HepG2 (cell line): ENCODE measurements around the gene ECD. TPM values are rescaled to one million over a fixed set of nuclear protein-coding genes. Genes with fewer than 3 reads are reported as not detected.
A peak's percentile ranks its signal among the peaks of the same experiment; 100 is the strongest.

Source experiments
- ATAC-seq: fragments of 200-7000 bp; cut with Tn5 transposase; 3 replicates; pipeline ENCODE4 v1.9.1; 2020; ENCODE audit warnings: mild to moderate bottlenecking, moderate library complexity
- BruUV-seq: library from RNA; stranded (reverse); fragments of 400-500 nt; replicated peaks from 2 replicates; lab custom pipeline; 2021; lab: Mats Ljungman, UMichigan
- CTCF ChIA-PET: fragments of 300-600 bp; formaldehyde crosslinking; extraction: SDS; loops from one replicate; lab custom pipeline; 2021; ENCODE audit warnings: low total read pairs, inconsistent platforms, low intra/inter-chr PET ratio; lab: Yijun Ruan, JAX
- POLR2A ChIA-PET: fragments of 350-600 bp; sonication (Branson Sonifier 250); formaldehyde crosslinking; loops from one replicate; lab custom pipeline; 2020; ENCODE audit warnings: antibody characterized with exemption, inconsistent platforms; lab: Yijun Ruan, JAX
- DNase-seq: peaks from one replicate; pipeline ENCODE4 v3.0.0-alpha.2; 2015; ENCODE audit warnings: low spot score
- FAIRE-seq: peaks from 3 replicates; lab custom pipeline; 2011; peaks lifted over from hg19 to GRCh38; lab: Jason Lieb, UNC
- H2AFZ ChIP-seq: one replicate; pipeline ENCODE4 v1.6.1; 2011; ENCODE audit warnings: low read length, inconsistent platforms
- H3K27ac ChIP-seq: fragments of 300-600 bp; 3 replicates; pipeline ENCODE4 v1.8.0; 2011; ENCODE audit warnings: mixed run types, mild to moderate bottlenecking, mixed read lengths, low read length, inconsistent platforms; ENCODE audit not compliant: insufficient read depth; ENCODE audit errors: extremely low read length
- H3K27me3 ChIP-seq, 2 experiments: fragments of 200-600 bp in 1 of 2; 2 replicates in 1 of 2; 3 replicates in 1 of 2; pipeline versions ENCODE4 v1.6.0 to v1.8.0; 2011; ENCODE audit warnings: low read length in 2 of 2, mild to moderate bottlenecking in 2 of 2, moderate library complexity in 2 of 2, inconsistent platforms in 1 of 2; ENCODE audit not compliant: insufficient read depth in 2 of 2, control insufficient read depth in 1 of 2
- H3K36me3 ChIP-seq, 2 experiments: fragments of 200-600 bp in 1 of 2; replicated peaks in 1 of 2; 2 replicates in 1 of 2; 3 replicates in 1 of 2; pipeline versions ENCODE4 v1.5.1 to v1.8.0; 2011; ENCODE audit warnings: low read length in 2 of 2, inconsistent platforms in 1 of 2; ENCODE audit not compliant: insufficient read depth in 2 of 2, control insufficient read depth in 1 of 2
- H3K4me1 ChIP-seq: 2 replicates; pipeline ENCODE4 v1.5.1; 2012; ENCODE audit warnings: low read length, inconsistent platforms; ENCODE audit not compliant: insufficient read depth
- H3K4me2 ChIP-seq: 2 replicates; pipeline ENCODE4 v1.6.0; 2011; ENCODE audit warnings: low read depth, low read length, inconsistent platforms
- H3K4me3 ChIP-seq, 3 experiments: fragments of 200-600 bp in 1 of 3; sonication (generic), shearing (Covaris generic) in 1 of 3; replicated peaks in 1 of 3; 2 replicates each; pipeline ENCODE4 v1.5.1; 2011 to 2016; ENCODE audit warnings: low read length in 3 of 3, inconsistent platforms in 2 of 3, low read depth in 2 of 3, mild to moderate bottlenecking in 2 of 3, control low read depth in 1 of 3, mixed read lengths in 1 of 3; ENCODE audit not compliant: insufficient read depth in 1 of 3
- H3K79me2 ChIP-seq: one replicate; pipeline ENCODE4 v1.6.1; 2011; ENCODE audit warnings: low read length, inconsistent platforms; ENCODE audit not compliant: insufficient read depth
- H3K9ac ChIP-seq: 2 replicates; pipeline ENCODE4 v1.6.0; 2011; ENCODE audit warnings: mild to moderate bottlenecking, low read depth, low read length, inconsistent platforms; ENCODE audit not compliant: insufficient read depth
- H3K9me3 ChIP-seq: 2 replicates; pipeline ENCODE4 v1.5.1; 2012; ENCODE audit warnings: mild to moderate bottlenecking, low read length
- H4K20me1 ChIP-seq: 2 replicates; pipeline ENCODE4 v1.6.0; 2011; ENCODE audit warnings: inconsistent platforms, mild to moderate bottlenecking, low read length, moderate library complexity; ENCODE audit not compliant: insufficient read depth
- ATF4 ChIP-seq, 2 experiments: fragments of 450-650 bp in 1 of 2; sonication (generic) in 1 of 2; formaldehyde crosslinking; IDR thresholded peaks; 2 replicates each; pipeline versions ENCODE4 v1.5.0 to v1.8.0; 2020 to 2022; ENCODE audit warnings: mild to moderate bottlenecking in 1 of 2, missing genetic modification reagents in 1 of 2
- FOSL2 ChIP-seq: sonication (generic); formaldehyde crosslinking; IDR thresholded peaks from 2 replicates; pipeline ENCODE4 v1.4.0; 2020; ENCODE audit warnings: missing genetic modification reagents
- MLX ChIP-seq: IDR thresholded peaks from 2 replicates; pipeline ENCODE4 v1.6.1; 2016
- POLR2AphosphoS5 ChIP-seq: IDR thresholded peaks from 2 replicates; pipeline ENCODE4 v1.6.1; 2012; ENCODE audit warnings: low read depth, low read length
- RBM39 ChIP-seq: fragments of 200-400 bp; formaldehyde crosslinking; IDR thresholded peaks from one replicate; pipeline ENCODE4 v1.6.1; 2018; ENCODE audit warnings: antibody characterized with exemption, mild to moderate bottlenecking, low read depth, low read length; ENCODE audit not compliant: poor library complexity, severe bottlenecking
- REST ChIP-seq, 2 experiments: IDR thresholded peaks; 2 replicates each; pipeline ENCODE4 v1.6.1; 2011 to 2012; ENCODE audit warnings: low read length in 2 of 2, borderline replicate concordance in 1 of 2, low read depth in 1 of 2, mild to moderate bottlenecking in 1 of 2, moderate library complexity in 1 of 2
- RFX5 ChIP-seq: IDR thresholded peaks from 2 replicates; pipeline ENCODE4 v1.6.1; 2011; ENCODE audit warnings: low read depth, low read length, improper control_type of control experiment
- ZBTB42 ChIP-seq: sonication (generic); formaldehyde crosslinking; IDR thresholded peaks from 2 replicates; pipeline ENCODE4 v1.5.0; 2020; ENCODE audit warnings: mild to moderate bottlenecking, missing genetic modification reagents
- ZKSCAN8 ChIP-seq: IDR thresholded peaks from 2 replicates; pipeline ENCODE4 v1.6.1; 2016; ENCODE audit warnings: borderline replicate concordance, missing genetic modification reagents, missing compliant biosample characterization
- ZNF280D ChIP-seq: sonication (generic); formaldehyde crosslinking; IDR thresholded peaks from 2 replicates; pipeline ENCODE4 v1.5.1; 2020; ENCODE audit warnings: mild to moderate bottlenecking, missing genetic modification reagents
- ZNF362 ChIP-seq: sonication (generic); formaldehyde crosslinking; IDR thresholded peaks from 2 replicates; pipeline ENCODE4 v1.4.0; 2020; ENCODE audit warnings: missing genetic modification reagents, mild to moderate bottlenecking, borderline replicate concordance
- ZNF513 ChIP-seq: sonication (generic); formaldehyde crosslinking; conservative IDR thresholded peaks from 2 replicates; pipeline ENCODE4 v1.5.0; 2020; ENCODE audit warnings: missing genetic modification reagents
- WGBS: methylation state at CpG from one replicate; pipeline ENCODE4 v1.1.6; 2017; ENCODE audit warnings: low lambda C conversion rate; 5-methylcytosine and 5-hydroxymethylcytosine counted together
- in situ Hi-C: cut with HindIII; loops from 2 replicates; pipeline ENCODE4 v1.10.0; 2017; ENCODE audit warnings: low pct_unique_long_range_greater_than_20kb; ENCODE audit not compliant: extremely low pct_ligation_motif_present
- intact Hi-C: fragments of 100-400 bp; cut with micrococcal nuclease; formaldehyde crosslinking; loops from one replicate; pipeline ENCODE4 v1.10.0; 2022; ENCODE audit not compliant: unreplicated experiment
- polyA plus RNA-seq, 8 experiments: library from polyadenylated mRNA; depleted of rRNA in 3 of 8; stranded (reverse) in 7 of 8; unstranded in 1 of 8; fragments of >200 nt; fragmentation: Illumina TruSeq in 4 of 8; extraction: Trizol in 4 of 8; gene quantifications; 2 replicates each; pipeline versions ENCODE4 v1.2.1 to v1.2.3, GENCODE V29; 2011 to 2016; ENCODE audit warnings: low read depth in 4 of 8, missing spikeins in 1 of 8, mixed read lengths in 1 of 8; ENCODE audit not compliant: insufficient read depth in 1 of 8
- total RNA-seq, 5 experiments: library from RNA; depleted of rRNA; stranded (reverse); fragments of >200 nt; fragmentation: Illumina TruSeq; extraction: Trizol; gene quantifications; 2 replicates each; pipeline ENCODE4 v1.2.3, GENCODE V29; 2016; ENCODE audit warnings: low read depth in 1 of 5

ECD gene
- total and polyA plus RNA-seq, 2 of the 13 experiments (the other 11 are each of a cell fraction or from before 2014, with no cell fraction given), result 21.5 to 27.6 TPM

GRCh38 chr10:73166972-73167371 is 836 bp downstream of the ECD start:
- Histone ChIP-seq H2AFZ (no peak overlapping the region), H3K79me2 (peaks cover 49% of the 10 kb centered on the region), H3K9me3 (no peaks in the 10 kb centered on the region), H3K4me3 (peak overlapping the region; percentile 80 to 89 (median 84); a peak in 5 of 6 replicates), H3K27me3 (no peaks in the 10 kb centered on the region; a peak in 1 of 5 replicates), H3K27ac (no peak overlapping the region), H4K20me1 (no peaks in the 10 kb centered on the region), H3K4me1 (peaks cover 20% of the 10 kb centered on the region), H3K4me2 (peak overlapping the region; percentile 63), H3K9ac (peak overlapping the region; percentile 93), H3K36me3 (peaks cover 2 to 23% of the 10 kb centered on the region in 2 experiments; a peak in 4 of 5 replicates)
- in situ Hi-C loops, result no loop called here
- ChIA-PET CTCF (no interaction called here), POLR2A (interaction anchor here (2.1 kb wide), 1 partner anchor 56 kb away, joined by 16 read pairs; the partner anchor contains the start of gene NUDT13)
- FAIRE-seq (no peak), ATAC-seq (no peak), DNase-seq (no peak)
- TSS peak; percentile 74 for BruUV-seq
- WGBS, result 43% methylated on average over 2 of the region's 2 CpGs
- intact Hi-C loops, result no loop called here
- no peak for TF ChIP-seq MLX
- no peak for TF ChIP-seq ZBTB42 (CRISPR knock-in tag)
- no peak for TF ChIP-seq RBM39
- no peak for TF ChIP-seq ZNF362
- TF ChIP-seq REST (IDR thresholded peaks at IDR 0.05; ENCODE audit: borderline replicate concordance in 1 of 2, low read depth in 1 of 2, low read length in 2 of 2), result no peak
- TF ChIP-seq ZKSCAN8, result no peak
- TF ChIP-seq POLR2AphosphoS5, result no peak
- no peak for TF ChIP-seq RFX5
- TF ChIP-seq ATF4 (CRISPR knock-in tag; IDR thresholded peaks at IDR 0.05), result no peak
- TF ChIP-seq ZNF280D (CRISPR knock-in tag), result no peak
- TF ChIP-seq FOSL2, result no peak
- TF ChIP-seq ZNF513 (CRISPR knock-in tag), result no peak
